Loucy (cell line): ENCODE data around the gene PCBP3.

ENCODE experiments used
- H2AFZ ChIP-seq: fragments of 200-600 bp; sonication (generic); 2 replicates; pipeline ENCODE4 v1.6.0; 2016; ENCODE audit warnings: antibody characterized with exemption, mild to moderate bottlenecking, low read length, moderate library complexity
- H3F3A ChIP-seq: fragments of 200-600 bp; 2 replicates; pipeline ENCODE4 v1.6.0; 2016; ENCODE audit warnings: antibody characterized with exemption, low read depth, mild to moderate bottlenecking
- H3K27me3 ChIP-seq: fragments of 200-600 bp; sonication (generic); 2 replicates; pipeline ENCODE4 v1.6.1; 2014; ENCODE audit warnings: low read length, mild to moderate bottlenecking; ENCODE audit not compliant: insufficient read depth, poor library complexity, severe bottlenecking
- H3K36me3 ChIP-seq: fragments of 200-600 bp; sonication (generic); 2 replicates; pipeline ENCODE4 v1.6.1; 2016; ENCODE audit warnings: low read length; ENCODE audit not compliant: insufficient read depth
- H3K4me1 ChIP-seq: fragments of 200-600 bp; sonication (generic); 2 replicates; pipeline ENCODE4 v1.5.1; 2014; ENCODE audit warnings: low read length, mild to moderate bottlenecking; ENCODE audit not compliant: insufficient read depth, poor library complexity, severe bottlenecking
- H3K4me2 ChIP-seq: fragments of 200-600 bp; sonication (generic); 2 replicates; pipeline ENCODE4 v1.6.0; 2014; ENCODE audit warnings: antibody characterized with exemption, low read length, low read depth, mild to moderate bottlenecking; ENCODE audit not compliant: poor library complexity, severe bottlenecking
- H3K4me3 ChIP-seq: fragments of 200-600 bp; sonication (generic); 2 replicates; pipeline ENCODE4 v1.5.1; 2014; ENCODE audit warnings: low read length, mild to moderate bottlenecking, mixed read lengths; ENCODE audit not compliant: poor library complexity, severe bottlenecking
- H3K79me2 ChIP-seq: fragments of 200-600 bp; sonication (generic); 2 replicates; pipeline ENCODE4 v1.6.1; 2014; ENCODE audit warnings: low read length; ENCODE audit not compliant: insufficient read depth
- H3K9ac ChIP-seq: fragments of 200-600 bp; sonication (generic); 2 replicates; pipeline ENCODE4 v1.6.0; 2014; ENCODE audit warnings: mild to moderate bottlenecking, low read depth, low read length, moderate library complexity; ENCODE audit not compliant: poor library complexity, severe bottlenecking
- H3K9me2 ChIP-seq: fragments of 200-600 bp; sonication (generic); replicated peaks from 2 replicates; pipeline ENCODE4 v1.6.1; 2016; ENCODE audit warnings: low read depth, low read length, mixed read lengths
- H3K9me3 ChIP-seq: fragments of 200-600 bp; sonication (generic); 2 replicates; pipeline ENCODE4 v1.6.1; 2014; ENCODE audit warnings: mild to moderate bottlenecking, antibody characterized with exemption, low read length, low read depth; ENCODE audit not compliant: insufficient read depth
- H4K20me1 ChIP-seq: fragments of 200-600 bp; sonication (generic); 2 replicates; pipeline ENCODE4 v1.6.0; 2014; ENCODE audit warnings: antibody characterized with exemption, low read length, mild to moderate bottlenecking; ENCODE audit not compliant: insufficient read depth, poor library complexity, severe bottlenecking
- EZH2phosphoT487 ChIP-seq: fragments of 200-600 bp; IDR thresholded peaks from 2 replicates; pipeline ENCODE4 v1.6.1; 2018; ENCODE audit warnings: antibody characterized with exemption, mild to moderate bottlenecking, moderate library complexity, borderline replicate concordance
- TF ChIP-seq, protein P1 (sequence below): fragments of 200-600 bp; sonication (generic); conservative IDR thresholded peaks from 2 replicates; pipeline ENCODE4 v1.5.1; 2014; ENCODE audit warnings: mild to moderate bottlenecking, antibody characterized with exemption, low read length

PCBP3 gene

DNA sequence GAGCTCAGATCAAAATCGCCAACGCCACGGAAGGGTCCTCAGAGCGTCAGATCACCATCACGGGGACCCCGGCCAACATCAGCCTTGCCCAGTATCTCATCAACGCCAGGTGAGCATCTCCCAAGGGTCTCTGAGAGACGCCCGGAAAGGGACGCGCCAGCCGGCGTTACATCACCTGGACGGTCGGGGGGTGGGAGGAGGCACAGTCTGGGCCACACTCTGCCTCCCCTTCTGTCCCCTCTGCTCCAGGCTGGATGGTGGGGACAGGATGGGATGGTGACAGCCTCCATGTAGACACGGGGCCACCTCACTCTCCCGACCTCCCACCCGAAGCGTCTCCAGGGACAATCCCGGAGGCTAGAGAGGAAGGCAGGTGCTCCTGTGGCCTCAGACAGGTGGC is 296.6 kb downstream of the PCBP3 start:
- no peaks in the 10 kb centered on the region for H3K36me3 ChIP-seq
- TF ChIP-seq, protein P1, sequence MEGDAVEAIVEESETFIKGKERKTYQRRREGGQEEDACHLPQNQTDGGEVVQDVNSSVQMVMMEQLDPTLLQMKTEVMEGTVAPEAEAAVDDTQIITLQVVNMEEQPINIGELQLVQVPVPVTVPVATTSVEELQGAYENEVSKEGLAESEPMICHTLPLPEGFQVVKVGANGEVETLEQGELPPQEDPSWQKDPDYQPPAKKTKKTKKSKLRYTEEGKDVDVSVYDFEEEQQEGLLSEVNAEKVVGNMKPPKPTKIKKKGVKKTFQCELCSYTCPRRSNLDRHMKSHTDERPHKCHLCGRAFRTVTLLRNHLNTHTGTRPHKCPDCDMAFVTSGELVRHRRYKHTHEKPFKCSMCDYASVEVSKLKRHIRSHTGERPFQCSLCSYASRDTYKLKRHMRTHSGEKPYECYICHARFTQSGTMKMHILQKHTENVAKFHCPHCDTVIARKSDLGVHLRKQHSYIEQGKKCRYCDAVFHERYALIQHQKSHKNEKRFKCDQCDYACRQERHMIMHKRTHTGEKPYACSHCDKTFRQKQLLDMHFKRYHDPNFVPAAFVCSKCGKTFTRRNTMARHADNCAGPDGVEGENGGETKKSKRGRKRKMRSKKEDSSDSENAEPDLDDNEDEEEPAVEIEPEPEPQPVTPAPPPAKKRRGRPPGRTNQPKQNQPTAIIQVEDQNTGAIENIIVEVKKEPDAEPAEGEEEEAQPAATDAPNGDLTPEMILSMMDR = no peak
- TF ChIP-seq EZH2phosphoT487 = no peak
- no peaks in the 10 kb centered on the region for H3K4me1 ChIP-seq
- no peaks in the 10 kb centered on the region for H3K79me2 ChIP-seq
- no peak overlapping the region for H3K4me2 ChIP-seq
- no peak overlapping the region for H2AFZ ChIP-seq
- no peaks in the 10 kb centered on the region for H4K20me1 ChIP-seq
- H3K4me3 ChIP-seq = no peak overlapping the region
- H3K9ac ChIP-seq = no peak overlapping the region
- no peaks in the 10 kb centered on the region for H3K27me3 ChIP-seq
- H3K9me2 ChIP-seq = no peaks in the 10 kb centered on the region
- peaks cover 16% of the 10 kb centered on the region; the same call in 1 of the 2 replicates for H3K9me3 ChIP-seq
- no peaks in the 10 kb centered on the region for H3F3A ChIP-seq

DNA sequence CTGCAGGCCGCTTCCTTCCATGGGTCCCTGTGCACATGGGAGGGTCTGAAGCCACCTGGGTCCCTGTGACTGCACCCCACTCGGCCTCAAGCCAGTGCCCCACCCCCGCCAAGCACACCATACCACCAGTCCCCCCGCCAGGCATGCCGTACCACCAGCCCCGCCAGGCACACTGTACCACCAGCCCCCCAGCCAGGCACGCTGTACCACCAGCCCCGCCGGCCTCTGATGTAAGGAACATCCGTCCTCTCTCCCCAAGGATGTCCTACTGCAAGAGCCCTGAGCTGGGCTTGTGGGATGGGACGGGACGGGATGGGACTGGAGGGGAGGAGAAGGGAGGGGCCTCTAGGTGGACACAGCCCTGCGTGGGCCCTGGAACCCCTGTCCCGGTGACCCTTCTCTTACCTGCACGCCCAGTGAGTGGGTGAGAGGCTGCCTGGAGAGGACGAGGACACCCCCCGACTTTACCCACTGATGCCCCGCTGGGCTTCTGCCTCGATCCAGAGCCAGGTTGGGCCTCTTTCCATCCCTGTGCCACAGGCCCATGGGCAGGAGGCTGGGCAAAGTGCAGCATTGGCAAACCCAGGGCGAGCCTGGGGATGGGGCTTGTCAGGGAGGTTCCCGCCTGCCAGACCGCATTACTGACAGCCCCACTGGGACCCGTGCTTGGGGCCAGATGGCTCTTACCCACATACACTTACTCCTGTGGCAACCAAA is 297.3 kb downstream of the PCBP3 start:
- no peak overlapping the region for H3K4me3 ChIP-seq
- H3K4me1 ChIP-seq = no peaks in the 10 kb centered on the region
- no peak overlapping the region for H3K4me2 ChIP-seq
- H3K9ac ChIP-seq = no peak overlapping the region
- TF ChIP-seq EZH2phosphoT487 = no peak
- TF ChIP-seq, protein P1 = no peak
- no peak overlapping the region for H2AFZ ChIP-seq
- H3F3A ChIP-seq = no peaks in the 10 kb centered on the region
- H3K27me3 ChIP-seq = no peaks in the 10 kb centered on the region
- H3K9me3 ChIP-seq = peaks cover 9% of the 10 kb centered on the region; the same call in 1 of the 2 replicates
- no peaks in the 10 kb centered on the region for H4K20me1 ChIP-seq
- H3K9me2 ChIP-seq = no peaks in the 10 kb centered on the region
- H3K36me3 ChIP-seq = no peaks in the 10 kb centered on the region
- no peaks in the 10 kb centered on the region for H3K79me2 ChIP-seq

DNA sequence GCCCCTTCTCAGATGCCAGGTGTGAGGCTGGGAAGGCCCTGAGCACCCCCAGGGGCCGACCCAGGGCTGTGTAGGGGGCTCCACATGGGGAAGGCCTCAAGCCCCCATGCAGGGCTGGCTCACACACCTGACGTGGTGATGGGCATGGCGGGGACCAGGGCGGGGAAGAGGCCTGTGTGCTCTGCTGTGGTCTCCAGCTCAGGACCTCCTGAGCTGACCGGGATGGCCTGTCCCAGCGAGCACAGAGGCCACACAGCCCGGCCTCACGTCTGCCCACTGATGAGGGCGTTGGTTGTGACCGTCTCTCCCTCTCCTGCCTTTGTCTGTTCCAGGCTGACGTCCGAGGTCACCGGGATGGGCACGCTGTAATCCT is 297.8 kb downstream of the PCBP3 start:
- Histone ChIP-seq H3K36me3 (no peaks in the 10 kb centered on the region), H3K9me3 (peaks cover 3% of the 10 kb centered on the region; the same call in 1 of the 2 replicates), H3K4me2 (no peak overlapping the region), H3K4me1 (no peaks in the 10 kb centered on the region), H3K9ac (no peak overlapping the region), H3K27me3 (no peaks in the 10 kb centered on the region), H2AFZ (no peak overlapping the region), H3F3A (no peaks in the 10 kb centered on the region), H4K20me1 (no peaks in the 10 kb centered on the region), H3K79me2 (no peaks in the 10 kb centered on the region), H3K9me2 (no peaks in the 10 kb centered on the region), H3K4me3 (no peak overlapping the region)
- TF ChIP-seq, protein P1 = no peak
- no peak for TF ChIP-seq EZH2phosphoT487
